Measurements from ENCODE around the gene ACE.

GRCh38 chr17:63504261-63504660, 27.4 kb downstream of the ACE start:
- TF ChIP-seq CTCF (conservative IDR thresholded peaks at IDR 0.05; ENCODE audit: low read depth in 2 of 2) (no peak), EZH2 (IDR thresholded peaks at IDR 0.05; ENCODE audit: low read depth, unreplicated experiment) (no peak), JUNB (IDR thresholded peaks at IDR 0.05; ENCODE audit: unreplicated experiment) (no peak), EZH2phosphoT487 (IDR thresholded peaks at IDR 0.05; ENCODE audit: unreplicated experiment) (no peak), CREB1 (CRISPR knock-in tag; IDR thresholded peaks at IDR 0.05; ENCODE audit: low read depth) (no peak)
